B cell (primary cell): ENCODE results near the gene PLGLB2.
"Not testable (repeated sequence)": the region's sequence is repeated elsewhere in the genome, so short reads cannot be mapped to it uniquely, and the experiment has no call there.

Source experiments
- EZH2 ChIP-seq: IDR thresholded peaks from 2 replicates; pipeline ENCODE4 v1.6.1; 2012; ENCODE audit warnings: borderline replicate concordance, low read depth, mild to moderate bottlenecking, moderate library complexity, low read length; ENCODE audit not compliant: insufficient read depth, poor library complexity, severe bottlenecking
- TF ChIP-seq, protein P1 (sequence below): fragments of 200-600 bp; IDR thresholded peaks from one replicate; pipeline ENCODE4 v1.8.0; 2022; ENCODE audit warnings: antibody characterized with exemption, mild to moderate bottlenecking

DNA sequence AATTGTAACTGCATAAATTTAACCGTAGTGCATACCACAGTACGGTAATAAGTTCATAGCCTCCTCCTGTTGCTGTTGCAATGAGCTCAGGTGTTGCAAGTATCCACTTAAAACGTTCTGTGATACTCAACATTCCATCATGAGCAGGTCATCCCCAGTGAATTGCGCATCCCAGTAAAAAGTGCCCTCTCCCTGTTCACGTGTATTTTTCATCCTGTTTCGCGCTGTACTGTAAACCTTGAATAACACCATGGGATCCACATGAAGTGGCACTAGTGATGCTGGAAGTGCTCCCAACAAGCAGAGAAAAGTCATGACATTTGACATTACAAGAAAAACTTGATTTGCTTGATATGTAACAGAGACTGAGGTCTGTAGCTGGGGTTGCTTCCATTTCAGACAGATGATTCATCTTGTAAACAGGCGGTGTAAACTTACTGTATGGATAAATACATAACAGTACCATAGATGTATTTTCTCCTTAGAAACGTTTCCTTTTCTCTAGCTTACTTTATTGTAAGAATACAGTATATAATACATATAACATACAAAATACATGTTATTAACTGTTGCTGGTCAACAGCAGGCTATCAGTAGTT, 2.4 kb upstream of the PLGLB2 start:
- TF ChIP-seq, protein P1, sequence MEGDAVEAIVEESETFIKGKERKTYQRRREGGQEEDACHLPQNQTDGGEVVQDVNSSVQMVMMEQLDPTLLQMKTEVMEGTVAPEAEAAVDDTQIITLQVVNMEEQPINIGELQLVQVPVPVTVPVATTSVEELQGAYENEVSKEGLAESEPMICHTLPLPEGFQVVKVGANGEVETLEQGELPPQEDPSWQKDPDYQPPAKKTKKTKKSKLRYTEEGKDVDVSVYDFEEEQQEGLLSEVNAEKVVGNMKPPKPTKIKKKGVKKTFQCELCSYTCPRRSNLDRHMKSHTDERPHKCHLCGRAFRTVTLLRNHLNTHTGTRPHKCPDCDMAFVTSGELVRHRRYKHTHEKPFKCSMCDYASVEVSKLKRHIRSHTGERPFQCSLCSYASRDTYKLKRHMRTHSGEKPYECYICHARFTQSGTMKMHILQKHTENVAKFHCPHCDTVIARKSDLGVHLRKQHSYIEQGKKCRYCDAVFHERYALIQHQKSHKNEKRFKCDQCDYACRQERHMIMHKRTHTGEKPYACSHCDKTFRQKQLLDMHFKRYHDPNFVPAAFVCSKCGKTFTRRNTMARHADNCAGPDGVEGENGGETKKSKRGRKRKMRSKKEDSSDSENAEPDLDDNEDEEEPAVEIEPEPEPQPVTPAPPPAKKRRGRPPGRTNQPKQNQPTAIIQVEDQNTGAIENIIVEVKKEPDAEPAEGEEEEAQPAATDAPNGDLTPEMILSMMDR = not testable (repeated sequence)
- not testable (repeated sequence) for TF ChIP-seq EZH2
